Heart right ventricle (tissue), 16 donors: ENCODE data around the gene NOCT. TPM values are rescaled to one million over a fixed set of nuclear protein-coding genes. Genes with fewer than 3 reads are reported as not detected.
A peak's percentile ranks its signal among the peaks of the same experiment; 100 is the strongest.

Experiments
- ATAC-seq, 8 donors: fragments of 200-7000 bp; cut with Tn5 transposase; one replicate each; pipeline ENCODE4 v1.9.1; 2020; ENCODE audit warnings: mild to moderate bottlenecking in 8 of 8, moderate library complexity in 8 of 8, moderate number of reproducible peaks in 1 of 8
- DNase-seq, 2 donors: peaks; one replicate each; pipeline ENCODE4 v3.0.0-alpha.2; 2020
- H3K27ac ChIP-seq, 10 donors: fragments of 200-600 bp; sonication (generic) in 2 of 10; one replicate each; pipeline versions ENCODE4 v1.5.0 to v1.8.0; 2020 to 2022; ENCODE audit warnings: mild to moderate bottlenecking in 3 of 10
- H3K27me3 ChIP-seq, 7 donors: fragments of 200-600 bp; one replicate each; pipeline ENCODE4 v1.8.0; 2021 to 2022; ENCODE audit warnings: mild to moderate bottlenecking in 2 of 7
- H3K36me3 ChIP-seq, 9 donors: fragments of 200-600 bp; sonication (generic) in 1 of 9; one replicate each; pipeline versions ENCODE4 v1.5.0 to v1.8.0; 2020 to 2022; ENCODE audit warnings: mild to moderate bottlenecking in 2 of 9
- H3K4me1 ChIP-seq, 9 donors: fragments of 200-600 bp; sonication (generic) in 1 of 9; one replicate each; pipeline versions ENCODE4 v1.5.0 to v1.8.0; 2020 to 2022; ENCODE audit warnings: mild to moderate bottlenecking in 4 of 9
- H3K4me3 ChIP-seq, 10 donors: fragments of 200-600 bp; sonication (generic) in 2 of 10; one replicate each; pipeline versions ENCODE4 v1.5.0 to v1.8.0; 2020 to 2022; ENCODE audit warnings: mild to moderate bottlenecking in 7 of 10, moderate library complexity in 2 of 10
- H3K9me3 ChIP-seq, 11 donors: fragments of 200-600 bp in 10 of 11; sonication (generic) in 2 of 11; one replicate each; pipeline versions ENCODE4 v1.5.0 to v1.8.0; 2013 to 2022; ENCODE audit warnings: mild to moderate bottlenecking in 2 of 11, control low read depth in 1 of 11, moderate library complexity in 1 of 11
- WGBS, 2 donors: extraction: QIAGEN DNeasy Blood & Tissue Kit; methylation state at CpG; one replicate each; pipeline ENCODE4 v1.1.7; 2013; ENCODE audit warnings: inconsistent platforms in 1 of 2; 5-methylcytosine and 5-hydroxymethylcytosine counted together
- intact Hi-C, 10 donors: fragments of 100-400 bp; cut with DNase I; formaldehyde crosslinking; loops; one replicate each; pipeline versions ENCODE4 v1.11.1 to v1.14.2; 2022
- long read RNA-seq, 3 donors: library from polyadenylated mRNA; unstranded; transcript quantifications; one replicate each; pipeline ENCODE4 v2.0.0, GENCODE V29; 2020 to 2021
- polyA plus RNA-seq, 2 donors: library from polyadenylated mRNA; stranded (reverse); fragments of 200-250 nt; gene quantifications; one replicate each; pipeline ENCODE4 v1.2.3, GENCODE V29; 2013
- total RNA-seq, 10 donors: library from RNA; stranded (reverse); fragmentation: NEBNext Ultra II Directional in 3 of 10; extraction: Animal tissue kit (Norgen Biotek cat#: 25700) in 3 of 10; gene quantifications; one replicate each; pipeline versions ENCODE4 v1.2.1 to v1.2.4, GENCODE V29; 2021 to 2023
- TF ChIP-seq, protein P1 (sequence below), 9 donors: fragments of 200-600 bp; sonication (generic) in 2 of 9; IDR thresholded peaks; one replicate each; pipeline versions ENCODE4 v1.5.0 to v1.8.0; 2021 to 2022; ENCODE audit warnings: antibody characterized with exemption in 9 of 9, mild to moderate bottlenecking in 5 of 9, moderate library complexity in 1 of 9
- donor health status: Arrhythmogenic right ventricular cardiomyopathy.
- donor health status: ischemic (EF 13 %, LVEDD 7.1; RV severe dilation, severe dysfunction).
- donor health status: healthy with polysubstance abuse.
- donor health status: DM: no; HTN: yes; CAD: no.
- donor health status: DM: no; HTN: no; CAD: no.
- donor health status: ischemic (EF 25% LVEDD 6.9; RV normal size, moderate dysfunction).
- donor health status: ischemic (EF 25% LVEDD 5.7; RV mildly dilated, moderate dysfunction).
- donor health status: healthy.
- donor health status: DM: yes; HTN: yes; CAD: no.
- donor health status: Ischemic cardiomyopathy.
- donor health status: ischemic (EF 35%, LVEDD 5.7; RV mildly dilated, moderate dysfunction).
- donor health status: nonischemic (EF 11% LVEDD 7.7; RV severe dilation, severe dysfunction).
- donor health status: DM: yes; HTN: yes; CAD: no.
- donor health status: PGD.
- donor health status: ischemic (EF 29% LVEDD 5.4; RV normal size, mild dysfunction).
- donor health status: nonischemic (EF 23%, LVEDD 6.1; RV moderate dilation, normal function).

NOCT gene, protein sequence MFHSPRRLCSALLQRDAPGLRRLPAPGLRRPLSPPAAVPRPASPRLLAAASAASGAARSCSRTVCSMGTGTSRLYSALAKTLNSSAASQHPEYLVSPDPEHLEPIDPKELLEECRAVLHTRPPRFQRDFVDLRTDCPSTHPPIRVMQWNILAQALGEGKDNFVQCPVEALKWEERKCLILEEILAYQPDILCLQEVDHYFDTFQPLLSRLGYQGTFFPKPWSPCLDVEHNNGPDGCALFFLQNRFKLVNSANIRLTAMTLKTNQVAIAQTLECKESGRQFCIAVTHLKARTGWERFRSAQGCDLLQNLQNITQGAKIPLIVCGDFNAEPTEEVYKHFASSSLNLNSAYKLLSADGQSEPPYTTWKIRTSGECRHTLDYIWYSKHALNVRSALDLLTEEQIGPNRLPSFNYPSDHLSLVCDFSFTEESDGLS
- total RNA-seq, result 10 to 100 TPM in 3 of 10 donors, 1 to 10 TPM in 7; 5.7 to 16.5 (median 8.2) TPM
- polyA plus RNA-seq, result 1 to 10 TPM; 2.4 to 2.6 TPM
- long read RNA-seq, donor 1, partial matches to known transcripts, result 0 of 2 reads
- long read RNA-seq, donor 1, other reads (novel, unspliced or antisense), result 1 of 2 reads
- long read RNA-seq, donor 2, partial matches to known transcripts, result 0 of 1 reads
- long read RNA-seq, donor 2, other reads (novel, unspliced or antisense), result 0 of 1 reads
- long read RNA-seq, donor 3, partial matches to known transcripts, result 0 of 4 reads
- long read RNA-seq, donor 3, other reads (novel, unspliced or antisense), result 3 of 4 reads

- H3K36me3 ChIP-seq, result no peaks in the 10 kb centered on the region
- TF ChIP-seq, protein P1, sequence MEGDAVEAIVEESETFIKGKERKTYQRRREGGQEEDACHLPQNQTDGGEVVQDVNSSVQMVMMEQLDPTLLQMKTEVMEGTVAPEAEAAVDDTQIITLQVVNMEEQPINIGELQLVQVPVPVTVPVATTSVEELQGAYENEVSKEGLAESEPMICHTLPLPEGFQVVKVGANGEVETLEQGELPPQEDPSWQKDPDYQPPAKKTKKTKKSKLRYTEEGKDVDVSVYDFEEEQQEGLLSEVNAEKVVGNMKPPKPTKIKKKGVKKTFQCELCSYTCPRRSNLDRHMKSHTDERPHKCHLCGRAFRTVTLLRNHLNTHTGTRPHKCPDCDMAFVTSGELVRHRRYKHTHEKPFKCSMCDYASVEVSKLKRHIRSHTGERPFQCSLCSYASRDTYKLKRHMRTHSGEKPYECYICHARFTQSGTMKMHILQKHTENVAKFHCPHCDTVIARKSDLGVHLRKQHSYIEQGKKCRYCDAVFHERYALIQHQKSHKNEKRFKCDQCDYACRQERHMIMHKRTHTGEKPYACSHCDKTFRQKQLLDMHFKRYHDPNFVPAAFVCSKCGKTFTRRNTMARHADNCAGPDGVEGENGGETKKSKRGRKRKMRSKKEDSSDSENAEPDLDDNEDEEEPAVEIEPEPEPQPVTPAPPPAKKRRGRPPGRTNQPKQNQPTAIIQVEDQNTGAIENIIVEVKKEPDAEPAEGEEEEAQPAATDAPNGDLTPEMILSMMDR (IDR thresholded peaks at IDR 0.05), result peak in 1 of 9 donors; percentile 15
- no peaks in the 10 kb centered on the region for H3K9me3 ChIP-seq
- WGBS, 2 donors, result 0% methylated on average over 62 of the region's 62 CpGs
- intact Hi-C loops, result no loop called here
- H3K27me3 ChIP-seq, result no peaks in the 10 kb centered on the region
- ATAC-seq, result peak; percentile 93 to 97 (median 96)
- DNase-seq, result peak; percentile 88
- H3K4me1 ChIP-seq, result peaks cover 7 to 57% (median 24%) of the 10 kb centered on the region in 9 donors
- peak within 1 kb of the TSS; percentile 83 to 96 (median 90) for H3K27ac ChIP-seq
- H3K4me3 ChIP-seq, result peak within 1 kb of the TSS; percentile 56 to 89 (median 70)
These were observed at the start of gene NOCT for GRCh38 chr4:139015269-139015947. Gene NOCT, plus strand, starts transcription at chr4:139015781. Its CDS starts 201 bp downstream, at chr4:139015982.

DNA sequence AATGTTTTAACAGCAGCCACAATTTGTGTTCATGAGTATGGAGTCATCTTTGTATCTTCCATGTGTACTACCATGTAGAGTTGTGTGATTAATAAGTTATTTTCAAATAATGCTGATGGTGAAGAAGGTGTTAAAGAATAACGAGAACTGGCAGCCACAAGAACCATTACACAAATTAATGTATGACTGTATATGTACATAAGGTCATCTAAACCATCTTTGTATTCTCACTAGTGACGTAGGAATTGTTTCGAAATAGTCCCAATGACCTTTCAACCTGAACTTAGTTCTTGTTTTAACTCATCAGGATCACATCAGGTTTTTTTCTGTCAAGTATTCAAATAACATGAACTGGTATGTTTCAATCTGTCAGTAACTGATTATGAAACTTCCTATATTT, 48.3 kb upstream of the NOCT start:
- DNase-seq (no peak), ATAC-seq (no peak)
- no peaks in the 10 kb centered on the region for H3K36me3 ChIP-seq
- H3K27ac ChIP-seq, result no peak overlapping the region
- intact Hi-C loops, result no loop called here
- WGBS, 2 donors, result 81 to 83% methylated on average over 3 of the region's 3 CpGs
- H3K4me1 ChIP-seq, result peaks cover 0 to 10% (median 0%) of the 10 kb centered on the region in 9 donors
- H3K9me3 ChIP-seq, result no peaks in the 10 kb centered on the region
- TF ChIP-seq, protein P1 (IDR thresholded peaks at IDR 0.05), result no peak
- no peaks in the 10 kb centered on the region for H3K27me3 ChIP-seq
- H3K4me3 ChIP-seq, result no peak overlapping the region

DNA sequence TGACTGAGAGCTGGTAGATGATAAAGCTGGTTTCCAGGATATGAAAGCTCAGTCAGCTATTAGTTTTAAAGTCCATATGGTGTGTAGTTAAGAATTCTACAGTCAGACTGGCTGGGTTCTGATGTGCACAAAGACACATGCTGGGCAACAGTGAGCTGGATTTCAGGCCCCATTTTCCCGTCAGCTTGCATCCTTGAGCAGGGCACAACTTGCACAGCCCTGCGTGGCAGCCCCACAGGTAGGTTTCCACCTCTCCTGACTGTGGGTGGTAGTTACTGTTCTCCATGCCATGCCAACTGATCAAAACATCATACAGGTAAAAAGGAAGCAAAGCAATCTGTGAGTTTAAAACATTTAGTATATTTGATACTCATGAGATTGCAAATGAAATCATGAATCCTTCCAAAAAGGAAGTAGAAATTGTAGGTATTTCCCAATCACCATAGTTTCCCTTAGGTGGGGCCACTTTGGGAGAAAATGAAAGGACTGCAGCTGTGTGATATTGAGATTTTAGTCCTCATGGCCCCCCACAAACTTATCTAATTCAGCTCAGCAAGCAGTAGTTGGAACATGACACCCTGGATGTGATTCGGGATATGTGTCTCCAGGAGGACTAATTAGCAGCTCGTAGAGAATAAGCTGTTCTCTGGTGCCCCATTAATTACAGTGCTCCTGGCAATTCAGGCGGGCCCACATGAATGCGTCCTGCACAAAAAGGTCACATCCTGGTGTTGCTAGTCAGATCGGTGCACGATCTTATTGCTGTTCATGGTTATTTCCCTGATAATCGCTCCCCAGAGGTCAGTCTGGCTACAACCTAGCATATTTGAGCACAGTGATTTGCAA, 42.4 kb upstream of the NOCT start:
- no peak for DNase-seq
- no peaks in the 10 kb centered on the region for H3K9me3 ChIP-seq

More for the DNA sequence above, 42.4 kb upstream of the NOCT start:
- WGBS, 2 donors, result 62 to 65% methylated on average over 9 of the region's 9 CpGs
- Histone ChIP-seq H3K36me3 (no peaks in the 10 kb centered on the region), H3K4me1 (peaks cover 0 to 24% (median 0%) of the 10 kb centered on the region in 9 donors), H3K4me3 (no peak overlapping the region), H3K27me3 (no peaks in the 10 kb centered on the region), H3K27ac (no peak overlapping the region)
- intact Hi-C loops, result no loop called here
- ATAC-seq, result no peak
- TF ChIP-seq, protein P1 (IDR thresholded peaks at IDR 0.05), result no peak
